Measurements from ENCODE around the gene FSTL5. TPM values are rescaled to one million over a fixed set of nuclear protein-coding genes. Genes with fewer than 3 reads are reported as not detected.

The FSTL5 gene
- total and polyA plus RNA-seq, 2 of the 8 experiments (the other 6 are each of a cell fraction or from before 2014, with no cell fraction given), result 0.09 to 0.32 TPM

DNA sequence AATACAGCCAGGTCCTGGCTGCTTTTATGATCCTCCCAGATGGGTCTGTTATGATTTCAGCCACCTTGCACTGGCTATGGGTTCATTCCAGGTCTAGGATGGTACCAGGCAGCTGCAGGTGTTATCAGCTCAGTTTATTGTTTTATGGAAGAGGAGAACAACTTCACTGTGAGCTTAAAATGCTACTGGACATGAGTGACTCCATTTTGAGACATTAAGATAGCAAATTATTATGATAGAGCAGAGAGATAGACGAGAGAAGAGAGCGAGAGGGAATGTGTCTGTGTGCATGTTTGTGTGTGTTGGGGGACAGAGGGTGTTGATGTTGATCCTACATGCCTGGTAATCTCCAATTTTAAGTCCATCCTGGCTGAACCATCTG is 820.2 kb downstream of the FSTL5 start (continued):
- no peak for TF ChIP-seq RFX5 (IDR thresholded peaks at IDR 0.05; ENCODE audit: borderline replicate concordance, low read depth, low read length)
- TF ChIP-seq RBBP5 (IDR thresholded peaks at IDR 0.05; ENCODE audit: borderline replicate concordance, low read depth, low read length), result no peak

All from H1 (cell line).